Hair follicular keratinocyte (primary cell): ENCODE data around the gene CYRIA. TPM values are rescaled to one million over a fixed set of nuclear protein-coding genes. Genes with fewer than 3 reads are reported as not detected.

ENCODE experiments used
- total RNA-seq: library from RNA; depleted of rRNA; stranded (reverse); fragments of >200 nt; gene quantifications from 2 replicates; pipeline ENCODE4 v1.2.3, GENCODE V29; 2015

The CYRIA gene
- 0.30 and 0.31 TPM in 2 replicates for total RNA-seq

GRCh38 chr2:16665748-16666448, at the start of gene CYRIA:
Gene CYRIA, minus strand, starts transcription at chr2:16665834. Its CDS starts 77,715 bp downstream, at chr2:16588119.

